GM12878 (cell line): Measurements from ENCODE around the gene ANO4. TPM values are rescaled to one million over a fixed set of nuclear protein-coding genes. Genes with fewer than 3 reads are reported as not detected.

ENCODE experiments used
- ATAC-seq: fragments of 200-7000 bp; cut with Tn5 transposase; 3 replicates; pipeline ENCODE4 v1.9.1; 2020; ENCODE audit warnings: mild to moderate bottlenecking, moderate library complexity
- BruUV-seq: library from RNA; stranded (reverse); fragments of 400-500 nt; replicated peaks from 2 replicates; lab custom pipeline; 2021; lab: Mats Ljungman, UMichigan
- CTCF ChIA-PET: fragments of 300-600 bp; sonication (Branson Sonifier 250); formaldehyde crosslinking; extraction: SDS; loops from one replicate; lab custom pipeline; 2021; ENCODE audit warnings: inconsistent platforms; lab: Yijun Ruan, JAX
- POLR2A ChIA-PET: fragments of 350-600 bp; formaldehyde crosslinking; extraction: SDS; loops from one replicate; lab custom pipeline; 2021; ENCODE audit warnings: inconsistent platforms; lab: Charles Lee
- RAD21 ChIA-PET: fragments of 300-600 bp; sonication (Branson Sonifier 250); formaldehyde crosslinking; loops from one replicate; lab custom pipeline; 2023; ENCODE audit warnings: antibody characterized with exemption; ENCODE audit not compliant: unreplicated experiment; lab: Charles Lee
- SMC1A ChIA-PET: fragments of 300-600 bp; sonication (Branson Sonifier 250); formaldehyde crosslinking; loops from one replicate; lab custom pipeline; 2023; ENCODE audit not compliant: unreplicated experiment, uncharacterized antibody; lab: Charles Lee
- DNase-seq: peaks from one replicate; pipeline ENCODE4 v3.0.0-alpha.2; 2011; ENCODE audit warnings: low read depth, low spot score
- FAIRE-seq: peaks from 3 replicates; lab custom pipeline; 2011; peaks lifted over from hg19 to GRCh38; lab: Jason Lieb, UNC
- H2AFZ ChIP-seq: 2 replicates; pipeline ENCODE4 v1.6.0; 2011; ENCODE audit warnings: low read depth, low read length, control low read depth; ENCODE audit not compliant: control insufficient read depth
- H3K27ac ChIP-seq: 2 replicates; pipeline ENCODE4 v1.5.1; 2011; ENCODE audit warnings: control low read depth; ENCODE audit not compliant: control insufficient read depth, insufficient read depth
- H3K27me3 ChIP-seq, 2 experiments: replicated peaks in 1 of 2; 2 replicates each; pipeline versions ENCODE4 v1.6.0 to v1.6.1; 2011; ENCODE audit warnings: low read length in 1 of 2; ENCODE audit not compliant: control insufficient read depth in 2 of 2, insufficient read depth in 2 of 2
- H3K36me3 ChIP-seq, 2 experiments: 2 replicates each; pipeline ENCODE4 v1.5.1; 2011; ENCODE audit warnings: low read length in 1 of 2; ENCODE audit not compliant: control insufficient read depth in 2 of 2, insufficient read depth in 2 of 2
- H3K4me1 ChIP-seq: 2 replicates; pipeline ENCODE4 v1.6.1; 2011; ENCODE audit warnings: mild to moderate bottlenecking, low read length, moderate library complexity, mixed read lengths; ENCODE audit not compliant: control insufficient read depth, insufficient read depth
- H3K4me2 ChIP-seq: 2 replicates; pipeline ENCODE4 v1.6.0; 2011; ENCODE audit warnings: control low read depth; ENCODE audit not compliant: control insufficient read depth, insufficient read depth
- H3K4me3 ChIP-seq: fragments of 200-600 bp; sonication (generic); 2 replicates; pipeline ENCODE4 v1.5.1; 2016
- H3K79me2 ChIP-seq: 2 replicates; pipeline ENCODE4 v1.6.0; 2011; ENCODE audit warnings: low read length; ENCODE audit not compliant: control insufficient read depth, insufficient read depth
- H3K9ac ChIP-seq: 2 replicates; pipeline ENCODE4 v1.8.0; 2011; ENCODE audit warnings: low read length, control low read depth, mixed read lengths; ENCODE audit not compliant: control insufficient read depth, insufficient read depth
- H3K9me3 ChIP-seq: replicated peaks from 3 replicates; pipeline ENCODE4 v1.5.1; 2011; ENCODE audit warnings: mild to moderate bottlenecking, low read length; ENCODE audit not compliant: control insufficient read depth, insufficient read depth
- H4K20me1 ChIP-seq: 2 replicates; pipeline ENCODE4 v1.6.0; 2011; ENCODE audit not compliant: control insufficient read depth, insufficient read depth
- BACH1 ChIP-seq: fragments of 450-650 bp; IDR thresholded peaks from 2 replicates; pipeline ENCODE4 v1.6.1; 2017; ENCODE audit warnings: mild to moderate bottlenecking, borderline replicate concordance
- CHD1 ChIP-seq: IDR thresholded peaks from 2 replicates; pipeline ENCODE4 v1.6.1; 2012; ENCODE audit warnings: low read depth, low read length, improper control_type of control experiment
- PAX5 ChIP-seq: IDR thresholded peaks from 2 replicates; pipeline ENCODE4 v1.6.1; 2011; ENCODE audit warnings: low read depth, low read length, borderline replicate concordance
- RAD21 ChIP-seq: IDR thresholded peaks from 2 replicates; pipeline ENCODE4 v1.6.1; 2011; ENCODE audit warnings: mild to moderate bottlenecking, low read depth, low read length, moderate library complexity; ENCODE audit not compliant: insufficient read depth
- WRNIP1 ChIP-seq: IDR thresholded peaks from 2 replicates; pipeline ENCODE4 v1.6.1; 2011; ENCODE audit warnings: low read depth, low read length, improper control_type of control experiment, borderline replicate concordance
- YBX1 ChIP-seq: fragments of 450-650 bp; IDR thresholded peaks from 2 replicates; pipeline ENCODE4 v1.6.1; 2016; ENCODE audit warnings: antibody characterized with exemption
- WGBS: methylation state at CpG from one replicate; pipeline ENCODE4 v1.1.6; 2016; ENCODE audit warnings: low lambda C conversion rate; ENCODE audit not compliant: insufficient replicate concordance, insufficient coverage; ENCODE audit errors: missing lambda C conversion rate; 5-methylcytosine and 5-hydroxymethylcytosine counted together
- in situ Hi-C: fragments of 300-500 bp; cut with MboI; formaldehyde crosslinking; loops from 9 replicates; pipeline ENCODE4 v1.14.3; 2018; ENCODE audit warnings: mixed read lengths
- intact Hi-C: fragments of 100-400 bp; cut with micrococcal nuclease; formaldehyde crosslinking; loops from one replicate; pipeline ENCODE4 v1.14.2; 2022; ENCODE audit not compliant: unreplicated experiment
- polyA plus RNA-seq, 11 experiments: library from polyadenylated mRNA; depleted of rRNA in 4 of 11; unstranded in 6 of 11; stranded (reverse) in 5 of 11; fragments of >200 nt; fragmentation: Nextera tagmentation in 4 of 11; fragmentation: Illumina TruSeq in 1 of 11; extraction: Ambion mirVana in 4 of 11; extraction: Trizol in 1 of 11; gene quantifications; 1 replicate in 1 of 11; 2 replicates in 10 of 11; pipeline versions ENCODE4 v1.2.1 to v1.2.3, GENCODE V29; 2011 to 2016; ENCODE audit warnings: inconsistent platforms in 2 of 11, missing spikeins in 2 of 11, low read depth in 1 of 11
- total RNA-seq, 4 experiments: library from RNA; depleted of rRNA in 3 of 4; stranded (reverse); fragments of >200 nt in 3 of 4; fragmentation: Illumina TruSeq in 1 of 4; extraction: Trizol in 1 of 4; gene quantifications; 2 replicates each; pipeline versions ENCODE4 v1.2.1 to v1.2.3, GENCODE V29; 2013 to 2021
- TF ChIP-seq, protein P1 (sequence below): fragments of 450-650 bp; IDR thresholded peaks from 2 replicates; pipeline ENCODE4 v1.6.1; 2017; ENCODE audit warnings: mild to moderate bottlenecking, moderate library complexity

The ANO4 gene
- total and polyA plus RNA-seq, 10 of the 15 experiments (the other 5 are each of a cell fraction or from before 2014, with no cell fraction given) = not detected

DNA sequence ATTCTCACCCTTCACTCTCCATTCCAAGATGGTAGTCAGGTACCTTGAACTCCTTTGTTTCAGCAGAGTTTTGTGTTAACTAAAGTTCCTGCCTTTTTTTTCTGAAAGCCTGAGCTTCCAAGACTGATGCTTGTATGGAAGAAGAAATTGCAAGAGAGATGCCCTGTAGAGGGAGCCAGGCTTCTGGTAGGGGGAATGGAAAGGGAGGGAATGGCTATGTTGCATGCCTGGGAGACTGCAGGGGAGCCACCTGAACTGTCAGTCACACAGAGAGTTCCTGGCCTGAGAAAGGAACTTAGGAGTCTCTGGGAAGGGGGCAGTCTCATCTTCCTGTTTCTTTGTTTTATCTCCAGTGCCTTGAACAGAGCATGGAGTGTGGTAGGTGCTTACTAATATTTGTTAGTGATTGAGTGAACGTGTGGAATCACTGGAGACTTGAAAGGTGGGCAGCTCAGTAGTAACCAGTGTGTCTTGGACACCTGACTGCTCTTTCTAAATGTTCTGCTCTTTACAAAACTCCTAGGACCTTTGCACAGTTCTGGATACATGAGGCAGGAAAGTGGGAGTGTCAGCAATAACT, 132.2 kb downstream of the ANO4 start (continued):
- peak; percentile 33; the same call in 1 of the 2 replicates for TF ChIP-seq RAD21

DNA sequence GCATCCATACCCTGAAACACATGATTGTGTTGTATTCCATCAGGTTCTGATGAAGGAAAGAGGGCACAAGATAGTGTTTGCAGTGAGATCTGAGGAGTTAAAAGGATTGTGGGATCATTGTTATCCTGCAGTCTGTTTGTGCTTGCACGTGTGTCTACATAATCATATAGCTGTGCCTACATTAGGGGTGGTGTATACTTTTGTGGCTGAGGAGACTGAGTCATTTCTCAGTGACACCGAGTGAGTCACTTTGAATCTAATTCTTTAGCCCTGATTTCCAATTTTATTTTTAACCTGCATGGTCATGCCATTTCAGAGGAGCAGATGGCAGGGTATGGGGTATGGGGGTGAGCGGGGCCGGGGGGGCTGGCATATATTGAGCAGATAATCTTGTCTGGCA, 133.2 kb downstream of the ANO4 start:
- Histone ChIP-seq H3K4me2 (no peak overlapping the region), H3K79me2 (no peaks in the 10 kb centered on the region), H3K36me3 (no peaks in the 10 kb centered on the region), H3K9me3 (no peaks in the 10 kb centered on the region), H4K20me1 (no peaks in the 10 kb centered on the region), H3K27me3 (no peaks in the 10 kb centered on the region), H3K4me3 (no peak overlapping the region), H3K9ac (no peak overlapping the region), H3K27ac (no peak overlapping the region), H2AFZ (no peak overlapping the region), H3K4me1 (no peaks in the 10 kb centered on the region)
- FAIRE-seq (no peak), ATAC-seq (no peak), DNase-seq (no peak)
- no TSS peak for BruUV-seq
- 3% methylated on average over 4 of the region's 4 CpGs for whole genome bisulfite sequencing
- ChIA-PET POLR2A (no interaction called here), SMC1A (no interaction called here), CTCF (no interaction called here), RAD21 (no interaction called here)
- intact Hi-C loops = no loop called here
- in situ Hi-C loops = no loop called here
- TF ChIP-seq CHD1 (no peak), WRNIP1 (no peak)

DNA sequence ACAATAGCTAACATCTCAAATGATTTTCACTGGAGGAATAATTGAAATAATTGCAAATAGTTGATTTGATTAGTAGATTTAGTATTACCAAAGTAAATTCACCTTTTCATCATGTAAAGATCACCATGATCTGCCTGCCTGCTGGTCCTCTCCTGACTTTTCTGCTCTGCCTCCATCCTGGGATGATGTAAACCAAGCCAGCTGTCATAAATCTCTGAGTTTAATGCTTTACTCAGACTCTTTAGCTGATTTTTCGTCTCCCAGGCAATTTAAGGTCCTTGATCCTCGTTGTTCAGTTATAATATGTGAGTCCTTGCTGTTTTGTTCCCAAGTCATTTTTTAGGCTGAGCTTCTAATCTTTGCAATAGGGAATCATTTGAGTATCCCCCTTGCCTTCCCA, 138.0 kb downstream of the ANO4 start:
- no TSS peak for BruUV-seq

More for the DNA sequence above, 138.0 kb downstream of the ANO4 start:
- POLR2A ChIA-PET = no interaction called here
- CTCF ChIA-PET = no interaction called here
- Histone ChIP-seq H3K9ac (no peak overlapping the region), H3K4me2 (no peak overlapping the region), H3K36me3 (no peaks in the 10 kb centered on the region), H3K79me2 (no peaks in the 10 kb centered on the region), H3K27me3 (no peaks in the 10 kb centered on the region), H3K9me3 (no peaks in the 10 kb centered on the region), H2AFZ (no peak overlapping the region), H3K4me3 (no peak overlapping the region), H3K4me1 (no peaks in the 10 kb centered on the region), H3K27ac (no peak overlapping the region), H4K20me1 (no peaks in the 10 kb centered on the region)
- RAD21 ChIA-PET = no interaction called here
- TF ChIP-seq, protein P1, sequence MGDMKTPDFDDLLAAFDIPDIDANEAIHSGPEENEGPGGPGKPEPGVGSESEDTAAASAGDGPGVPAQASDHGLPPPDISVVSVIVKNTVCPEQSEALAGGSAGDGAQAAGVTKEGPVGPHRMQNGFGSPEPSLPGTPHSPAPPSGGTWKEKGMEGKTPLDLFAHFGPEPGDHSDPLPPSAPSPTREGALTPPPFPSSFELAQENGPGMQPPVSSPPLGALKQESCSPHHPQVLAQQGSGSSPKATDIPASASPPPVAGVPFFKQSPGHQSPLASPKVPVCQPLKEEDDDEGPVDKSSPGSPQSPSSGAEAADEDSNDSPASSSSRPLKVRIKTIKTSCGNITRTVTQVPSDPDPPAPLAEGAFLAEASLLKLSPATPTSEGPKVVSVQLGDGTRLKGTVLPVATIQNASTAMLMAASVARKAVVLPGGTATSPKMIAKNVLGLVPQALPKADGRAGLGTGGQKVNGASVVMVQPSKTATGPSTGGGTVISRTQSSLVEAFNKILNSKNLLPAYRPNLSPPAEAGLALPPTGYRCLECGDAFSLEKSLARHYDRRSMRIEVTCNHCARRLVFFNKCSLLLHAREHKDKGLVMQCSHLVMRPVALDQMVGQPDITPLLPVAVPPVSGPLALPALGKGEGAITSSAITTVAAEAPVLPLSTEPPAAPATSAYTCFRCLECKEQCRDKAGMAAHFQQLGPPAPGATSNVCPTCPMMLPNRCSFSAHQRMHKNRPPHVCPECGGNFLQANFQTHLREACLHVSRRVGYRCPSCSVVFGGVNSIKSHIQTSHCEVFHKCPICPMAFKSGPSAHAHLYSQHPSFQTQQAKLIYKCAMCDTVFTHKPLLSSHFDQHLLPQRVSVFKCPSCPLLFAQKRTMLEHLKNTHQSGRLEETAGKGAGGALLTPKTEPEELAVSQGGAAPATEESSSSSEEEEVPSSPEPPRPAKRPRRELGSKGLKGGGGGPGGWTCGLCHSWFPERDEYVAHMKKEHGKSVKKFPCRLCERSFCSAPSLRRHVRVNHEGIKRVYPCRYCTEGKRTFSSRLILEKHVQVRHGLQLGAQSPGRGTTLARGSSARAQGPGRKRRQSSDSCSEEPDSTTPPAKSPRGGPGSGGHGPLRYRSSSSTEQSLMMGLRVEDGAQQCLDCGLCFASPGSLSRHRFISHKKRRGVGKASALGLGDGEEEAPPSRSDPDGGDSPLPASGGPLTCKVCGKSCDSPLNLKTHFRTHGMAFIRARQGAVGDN = no peak
- TF ChIP-seq BACH1 (no peak), PAX5 (no peak), YBX1 (no peak)
- no peak for ATAC-seq
- no peak for DNase-seq
- intact Hi-C loops = no loop called here
- no peak for FAIRE-seq
- WGBS = 0% methylated on average over 2 of the region's 2 CpGs
- in situ Hi-C loops = no loop called here
- SMC1A ChIA-PET = no interaction called here
